ENCODE measurements around the gene PRSS1. TPM values are rescaled to one million over a fixed set of nuclear protein-coding genes. Genes with fewer than 3 reads are reported as not detected.
A peak's percentile ranks its signal among the peaks of the same experiment; 100 is the strongest.

The PRSS1 gene
- total and polyA plus RNA-seq, 2 experiments from 2014 or later: not detected

GRCh38 chr7:142745091-142745635, 4.1 kb upstream of the PRSS1 start (continued):
- TF ChIP-seq POLR2AphosphoS5 (IDR thresholded peaks at IDR 0.05; ENCODE audit: low read depth): no peak

DNA sequence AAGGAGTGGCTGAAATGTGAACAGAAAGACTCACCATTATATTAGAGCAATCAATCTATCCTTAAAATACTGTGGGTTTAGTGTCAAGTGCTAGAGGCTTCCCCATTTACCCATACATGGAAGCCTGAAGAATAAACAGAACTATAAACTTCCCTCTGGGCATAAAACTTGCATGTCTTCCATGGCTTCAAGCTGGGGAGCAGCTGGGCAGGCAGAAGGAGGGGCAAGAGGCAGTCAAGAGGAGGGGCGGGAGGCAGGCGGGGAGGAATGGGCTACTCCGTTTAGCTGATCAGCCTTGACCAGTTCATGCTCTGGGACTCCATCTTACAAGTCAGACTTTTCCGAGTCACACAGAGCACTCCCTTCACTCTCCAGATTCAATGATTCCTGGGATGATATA, 3.5 kb upstream of the PRSS1 start:
- no peaks in the 10 kb centered on the region for H3K36me3 ChIP-seq (ENCODE audit: insufficient read depth)
- no peak overlapping the region for H3K27ac Mint-ChIP-seq
- H3K79me2 ChIP-seq (replicated peaks; ENCODE audit: insufficient read depth): no peaks in the 10 kb centered on the region
- no peak overlapping the region for H3K4me2 ChIP-seq
- TF ChIP-seq STAT1 (IDR thresholded peaks at IDR 0.05; ENCODE audit: unreplicated experiment): no peak
- no peak for TF ChIP-seq ETS1 (IDR thresholded peaks at IDR 0.05)
- no peak for TF ChIP-seq EZH2 (IDR thresholded peaks at IDR 0.05; ENCODE audit: low read depth, unreplicated experiment)
- TF ChIP-seq NANOG (IDR thresholded peaks at IDR 0.05; ENCODE audit: borderline replicate concordance): no peak
- no peak for TF ChIP-seq ZNF114 (CRISPR knock-in tag; IDR thresholded peaks at IDR 0.05)
- no peak for TF ChIP-seq POLR2AphosphoS5 (IDR thresholded peaks at IDR 0.05; ENCODE audit: low read depth)
- TF ChIP-seq REST (IDR thresholded peaks at IDR 0.05; ENCODE audit: unreplicated experiment): no peak
- no peak for TF ChIP-seq CTCF (conservative IDR thresholded peaks at IDR 0.05; ENCODE audit: low read depth in 2 of 2)
- TF ChIP-seq JUNB (IDR thresholded peaks at IDR 0.05; ENCODE audit: unreplicated experiment): no peak
- no peak for TF ChIP-seq CREB1 (CRISPR knock-in tag; IDR thresholded peaks at IDR 0.05; ENCODE audit: low read depth)
- TF ChIP-seq ZNF331 (CRISPR knock-in tag; IDR thresholded peaks at IDR 0.05; ENCODE audit: low read depth): no peak
- no peak for TF ChIP-seq EZH2phosphoT487 (IDR thresholded peaks at IDR 0.05; ENCODE audit: unreplicated experiment)
- TF ChIP-seq, protein P1, sequence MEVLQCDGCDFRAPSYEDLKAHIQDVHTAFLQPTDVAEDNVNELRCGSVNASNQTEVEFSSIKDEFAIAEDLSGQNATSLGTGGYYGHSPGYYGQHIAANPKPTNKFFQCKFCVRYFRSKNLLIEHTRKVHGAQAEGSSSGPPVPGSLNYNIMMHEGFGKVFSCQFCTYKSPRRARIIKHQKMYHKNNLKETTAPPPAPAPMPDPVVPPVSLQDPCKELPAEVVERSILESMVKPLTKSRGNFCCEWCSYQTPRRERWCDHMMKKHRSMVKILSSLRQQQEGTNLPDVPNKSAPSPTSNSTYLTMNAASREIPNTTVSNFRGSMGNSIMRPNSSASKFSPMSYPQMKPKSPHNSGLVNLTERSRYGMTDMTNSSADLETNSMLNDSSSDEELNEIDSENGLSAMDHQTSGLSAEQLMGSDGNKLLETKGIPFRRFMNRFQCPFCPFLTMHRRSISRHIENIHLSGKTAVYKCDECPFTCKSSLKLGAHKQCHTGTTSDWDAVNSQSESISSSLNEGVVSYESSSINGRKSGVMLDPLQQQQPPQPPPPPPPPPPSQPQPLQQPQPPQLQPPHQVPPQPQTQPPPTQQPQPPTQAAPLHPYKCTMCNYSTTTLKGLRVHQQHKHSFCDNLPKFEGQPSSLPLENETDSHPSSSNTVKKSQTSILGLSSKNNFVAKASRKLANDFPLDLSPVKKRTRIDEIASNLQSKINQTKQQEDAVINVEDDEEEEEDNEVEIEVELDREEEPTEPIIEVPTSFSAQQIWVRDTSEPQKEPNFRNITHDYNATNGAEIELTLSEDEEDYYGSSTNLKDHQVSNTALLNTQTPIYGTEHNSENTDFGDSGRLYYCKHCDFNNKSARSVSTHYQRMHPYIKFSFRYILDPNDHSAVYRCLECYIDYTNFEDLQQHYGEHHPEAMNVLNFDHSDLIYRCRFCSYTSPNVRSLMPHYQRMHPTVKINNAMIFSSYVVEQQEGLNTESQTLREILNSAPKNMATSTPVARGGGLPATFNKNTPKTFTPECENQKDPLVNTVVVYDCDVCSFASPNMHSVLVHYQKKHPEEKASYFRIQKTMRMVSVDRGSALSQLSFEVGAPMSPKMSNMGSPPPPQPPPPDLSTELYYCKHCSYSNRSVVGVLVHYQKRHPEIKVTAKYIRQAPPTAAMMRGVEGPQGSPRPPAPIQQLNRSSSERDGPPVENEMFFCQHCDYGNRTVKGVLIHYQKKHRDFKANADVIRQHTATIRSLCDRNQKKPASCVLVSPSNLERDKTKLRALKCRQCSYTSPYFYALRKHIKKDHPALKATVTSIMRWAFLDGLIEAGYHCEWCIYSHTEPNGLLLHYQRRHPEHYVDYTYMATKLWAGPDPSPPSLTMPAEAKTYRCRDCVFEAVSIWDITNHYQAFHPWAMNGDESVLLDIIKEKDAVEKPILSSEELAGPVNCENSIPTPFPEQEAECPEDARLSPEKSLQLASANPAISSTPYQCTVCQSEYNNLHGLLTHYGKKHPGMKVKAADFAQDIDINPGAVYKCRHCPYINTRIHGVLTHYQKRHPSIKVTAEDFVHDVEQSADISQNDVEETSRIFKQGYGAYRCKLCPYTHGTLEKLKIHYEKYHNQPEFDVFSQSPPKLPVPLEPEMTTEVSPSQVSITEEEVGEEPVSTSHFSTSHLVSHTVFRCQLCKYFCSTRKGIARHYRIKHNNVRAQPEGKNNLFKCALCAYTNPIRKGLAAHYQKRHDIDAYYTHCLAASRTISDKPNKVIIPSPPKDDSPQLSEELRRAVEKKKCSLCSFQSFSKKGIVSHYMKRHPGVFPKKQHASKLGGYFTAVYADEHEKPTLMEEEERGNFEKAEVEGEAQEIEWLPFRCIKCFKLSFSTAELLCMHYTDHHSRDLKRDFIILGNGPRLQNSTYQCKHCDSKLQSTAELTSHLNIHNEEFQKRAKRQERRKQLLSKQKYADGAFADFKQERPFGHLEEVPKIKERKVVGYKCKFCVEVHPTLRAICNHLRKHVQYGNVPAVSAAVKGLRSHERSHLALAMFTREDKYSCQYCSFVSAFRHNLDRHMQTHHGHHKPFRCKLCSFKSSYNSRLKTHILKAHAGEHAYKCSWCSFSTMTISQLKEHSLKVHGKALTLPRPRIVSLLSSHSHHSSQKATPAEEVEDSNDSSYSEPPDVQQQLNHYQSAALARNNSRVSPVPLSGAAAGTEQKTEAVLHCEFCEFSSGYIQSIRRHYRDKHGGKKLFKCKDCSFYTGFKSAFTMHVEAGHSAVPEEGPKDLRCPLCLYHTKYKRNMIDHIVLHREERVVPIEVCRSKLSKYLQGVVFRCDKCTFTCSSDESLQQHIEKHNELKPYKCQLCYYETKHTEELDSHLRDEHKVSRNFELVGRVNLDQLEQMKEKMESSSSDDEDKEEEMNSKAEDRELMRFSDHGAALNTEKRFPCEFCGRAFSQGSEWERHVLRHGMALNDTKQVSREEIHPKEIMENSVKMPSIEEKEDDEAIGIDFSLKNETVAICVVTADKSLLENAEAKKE (CRISPR knock-in tag; IDR thresholded peaks at IDR 0.05): no peak
- no peaks in the 10 kb centered on the region for H3K36me3 Mint-ChIP-seq (ENCODE audit: low read depth)
- H3K27ac ChIP-seq (ENCODE audit: low read depth): no peak overlapping the region
- ATAC-seq (0 out of 3 replicates have a peak, but pooled peaks have one; percentile 35), DNase-seq (ENCODE audit: low spot score) (no peak)
- H3K27me3 ChIP-seq (ENCODE audit: insufficient read depth): no peaks in the 10 kb centered on the region
- H3K4me1 ChIP-seq (ENCODE audit: insufficient read depth): no peaks in the 10 kb centered on the region
- H3K27me3 Mint-ChIP-seq (ENCODE audit: insufficient read depth, low read depth, poor library complexity): peaks cover 8% of the 10 kb centered on the region
- no peaks in the 10 kb centered on the region for H3K9me2 ChIP-seq (ENCODE audit: insufficient read depth)
- H3K4me3 ChIP-seq: no peak overlapping the region
- no peak overlapping the region for H2AFZ ChIP-seq
- no peaks in the 10 kb centered on the region for H4K20me1 ChIP-seq (replicated peaks; ENCODE audit: insufficient read depth)
- H3K4me1 Mint-ChIP-seq: no peaks in the 10 kb centered on the region
- no peaks in the 10 kb centered on the region for H3K9me3 Mint-ChIP-seq
- no peak overlapping the region for H3K4me3 Mint-ChIP-seq
- H3F3A ChIP-seq (replicated peaks; ENCODE audit: low read depth): no peaks in the 10 kb centered on the region

Measured in GM23338 (cell line).